ENCODE results near the gene MYLK3.
A peak's percentile ranks its signal among the peaks of the same experiment; 100 is the strongest.
"Not testable (repeated sequence)": the region's sequence is repeated elsewhere in the genome, so short reads cannot be mapped to it uniquely, and the experiment has no call there.

Gene MYLK3

GRCh38 chr16:46747777-46748651 is at the start of gene MYLK3:
TSS of gene MYLK3 (minus strand) at chr16:46748344. CDS start at chr16:46748193, 151 bp downstream.
- DNase-seq, result no peak

DNA sequence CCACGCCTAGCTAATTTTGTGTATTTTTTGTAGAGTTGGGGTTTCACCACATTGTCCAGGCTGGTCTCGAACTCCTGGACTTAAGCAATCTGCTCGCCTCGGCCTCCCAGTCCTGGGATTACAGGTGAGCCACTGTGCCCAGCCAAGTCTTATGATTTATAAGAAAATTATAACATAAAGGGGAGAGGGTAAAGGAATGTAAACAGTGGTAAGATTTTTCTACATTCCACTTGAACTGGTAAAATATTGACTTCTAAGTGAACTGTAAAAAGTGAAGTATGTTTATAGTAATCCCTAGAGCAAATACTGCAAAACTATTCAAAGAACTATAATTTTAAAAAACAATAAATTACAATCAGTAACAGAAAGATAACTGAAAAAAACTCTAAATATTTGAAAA is 49.4 kb upstream of the MYLK3 start:
- DNase-seq, result no peak

DNA sequence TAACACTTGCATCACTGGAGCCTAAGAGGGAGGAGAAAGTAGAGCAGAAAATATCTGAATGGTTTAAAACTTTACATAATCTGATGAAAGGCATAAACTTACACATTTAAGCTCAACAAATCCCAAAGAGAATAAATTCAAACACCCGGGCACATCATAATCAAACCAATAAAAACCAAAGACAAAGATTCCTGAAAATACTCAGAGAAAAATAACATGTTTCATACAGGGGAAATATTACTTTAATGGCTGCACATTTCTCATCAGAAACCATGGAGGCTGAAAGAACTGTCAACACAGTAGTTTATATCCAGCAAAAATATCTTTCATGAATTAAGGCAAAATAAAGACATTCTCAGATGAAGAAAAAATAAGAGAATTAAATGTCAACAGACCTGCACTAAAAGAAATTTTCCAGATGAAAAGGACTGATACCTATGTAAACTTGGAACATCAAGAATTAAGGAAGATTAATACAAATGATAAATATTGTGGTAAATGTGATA is 48.7 kb upstream of the MYLK3 start:
- no peak for DNase-seq

GRCh38 chr16:46793841-46794240 is 45.7 kb upstream of the MYLK3 start:
- DNase-seq, result no peak

DNA sequence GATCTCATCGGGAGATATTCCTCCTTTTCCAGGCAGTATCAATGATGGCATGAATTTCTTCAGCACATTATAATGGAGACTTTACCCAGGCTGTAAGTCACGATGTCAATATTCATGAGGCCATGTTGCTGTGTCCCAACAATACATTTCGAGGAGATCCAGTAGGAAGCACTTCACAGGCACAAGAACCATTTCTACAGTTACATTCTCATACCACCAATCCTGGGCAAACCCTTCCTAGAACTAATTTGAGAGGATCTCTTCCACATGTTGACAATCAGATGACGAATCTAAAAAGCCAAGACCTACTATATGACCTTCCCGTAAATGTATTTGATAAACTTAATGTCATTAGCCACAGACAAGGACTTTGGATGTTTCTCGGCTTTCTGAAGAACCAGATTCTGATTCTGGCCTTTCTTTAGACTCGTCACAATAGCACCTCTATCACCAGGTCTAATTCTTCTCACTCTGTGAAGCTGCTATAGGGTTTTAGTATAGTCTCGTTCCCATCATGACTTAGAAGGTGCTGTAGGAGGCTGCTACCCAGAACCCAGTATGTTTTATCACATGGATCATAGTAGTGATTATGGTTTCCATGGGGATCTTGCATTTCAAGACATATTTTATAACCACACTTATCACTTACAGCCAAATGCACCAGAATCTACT is 42.6 kb upstream of the MYLK3 start:
- no peak for DNase-seq

DNA sequence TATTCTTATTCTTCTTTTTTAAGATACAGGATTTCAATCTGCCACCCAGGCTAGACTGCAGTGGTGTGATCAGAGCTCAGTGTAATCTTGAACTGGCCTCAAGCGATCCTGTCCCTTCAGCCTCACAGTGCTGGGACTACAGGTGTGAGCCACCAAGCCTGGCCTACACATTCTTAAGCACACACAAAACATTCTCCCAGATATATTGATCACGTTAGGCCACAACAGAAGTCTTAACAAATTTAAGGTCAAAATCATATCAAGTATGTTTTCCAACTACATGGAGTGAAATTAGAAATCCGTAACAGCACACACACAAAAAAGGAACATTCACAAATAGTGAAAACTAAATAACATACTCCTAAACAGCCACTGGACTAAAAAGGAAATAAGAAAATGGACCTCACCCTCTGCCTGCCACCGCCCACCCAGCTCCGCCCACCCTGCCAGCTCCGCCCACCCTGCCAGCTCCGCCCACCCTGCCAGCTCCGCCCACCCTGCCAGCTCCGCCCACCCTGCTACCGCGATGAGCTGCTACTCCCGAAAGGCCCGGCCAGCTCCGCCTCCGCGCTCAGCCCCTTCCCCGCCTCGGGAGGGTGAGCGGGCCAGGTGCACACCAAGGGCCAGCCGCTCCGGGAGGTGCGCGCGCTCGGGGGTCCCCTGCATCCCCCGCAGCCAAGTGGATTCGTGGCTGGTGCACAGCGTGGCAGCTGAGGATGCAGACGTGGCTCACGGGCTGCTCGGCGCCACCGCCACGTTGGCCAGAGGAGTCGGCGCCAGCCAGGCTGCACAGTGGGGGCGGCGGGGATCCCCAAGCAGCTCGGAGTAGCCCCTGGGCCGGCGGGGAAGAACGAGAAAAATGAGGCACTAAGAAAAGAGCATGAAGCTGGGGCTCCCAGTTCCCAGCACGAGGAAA is 41.6 kb upstream of the MYLK3 start:
- peak; percentile 82 for DNase-seq

DNA sequence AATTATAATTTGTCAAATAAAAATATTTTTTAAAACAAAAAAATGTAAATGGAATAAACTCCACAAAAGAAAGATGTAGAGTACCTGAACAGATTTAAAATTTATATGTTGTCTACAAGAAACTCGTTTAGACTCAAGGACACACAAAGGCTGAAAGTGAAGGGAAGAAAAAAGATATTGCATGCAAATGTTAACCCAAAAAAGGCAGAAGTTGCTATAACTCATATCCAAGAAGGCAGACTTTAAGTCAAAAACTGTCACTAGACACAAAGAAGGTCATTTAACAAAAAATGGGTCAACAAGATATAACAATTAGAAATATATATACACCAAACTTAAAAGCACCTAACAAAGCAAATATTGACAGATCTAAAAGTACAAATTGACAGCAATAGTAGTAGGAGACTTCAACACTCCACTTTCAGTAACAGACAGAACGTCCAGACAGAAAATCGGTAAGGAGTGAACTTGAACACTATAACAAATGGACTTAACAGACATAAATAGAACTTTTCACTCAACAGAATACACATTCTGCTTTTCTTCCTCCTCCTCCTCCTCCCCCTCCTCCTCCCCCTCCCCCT is 40.8 kb upstream of the MYLK3 start:
- no peak for DNase-seq

- DNase-seq, result no peak
Observed at GRCh38 chr16:46787909-46788308, 39.8 kb upstream of the MYLK3 start.

- DNase-seq, result no peak
Observed at GRCh38 chr16:46785076-46785845, 37.1 kb upstream of the MYLK3 start.

GRCh38 chr16:46784569-46784968 is 36.4 kb upstream of the MYLK3 start:
- DNase-seq, result not testable (repeated sequence)

DNA sequence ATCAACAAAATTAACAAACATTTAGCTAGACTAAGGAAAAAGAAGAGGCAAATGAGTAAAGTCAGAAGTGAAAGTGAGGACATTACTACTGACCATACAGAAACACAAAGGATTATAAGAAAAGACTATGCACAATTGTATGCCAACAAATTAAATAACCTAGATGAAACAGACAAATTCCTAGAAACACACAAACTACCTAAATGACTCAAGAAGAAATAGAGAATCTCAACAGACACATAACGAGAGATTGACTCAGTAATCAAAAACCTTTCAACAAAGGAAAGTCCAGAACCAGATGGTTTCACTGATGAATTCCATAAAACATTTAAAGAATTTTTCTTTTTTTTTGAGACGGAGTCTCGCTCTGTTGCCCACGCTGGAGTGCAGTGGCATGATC is 35.7 kb upstream of the MYLK3 start:
- DNase-seq, result no peak

DNA sequence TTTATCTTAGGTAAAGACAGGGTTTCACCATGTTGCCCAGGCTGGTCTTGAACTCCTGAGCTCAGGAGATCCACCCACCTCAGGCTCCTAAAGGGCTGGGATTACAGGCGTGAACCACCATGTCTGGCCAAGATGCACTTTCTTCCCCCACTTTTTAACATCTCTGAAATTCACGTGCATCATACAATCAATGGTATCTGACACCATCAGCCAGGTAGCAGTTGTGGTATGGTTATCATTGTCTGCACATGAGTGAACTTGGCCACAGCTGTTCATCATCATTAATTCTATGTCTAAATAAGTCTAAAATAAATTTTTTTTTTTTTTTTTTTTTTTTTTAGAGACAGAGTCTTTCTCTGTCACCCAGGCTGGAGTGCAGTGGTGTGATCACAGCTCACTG is 34.2 kb upstream of the MYLK3 start:
- no peak for DNase-seq

DNA sequence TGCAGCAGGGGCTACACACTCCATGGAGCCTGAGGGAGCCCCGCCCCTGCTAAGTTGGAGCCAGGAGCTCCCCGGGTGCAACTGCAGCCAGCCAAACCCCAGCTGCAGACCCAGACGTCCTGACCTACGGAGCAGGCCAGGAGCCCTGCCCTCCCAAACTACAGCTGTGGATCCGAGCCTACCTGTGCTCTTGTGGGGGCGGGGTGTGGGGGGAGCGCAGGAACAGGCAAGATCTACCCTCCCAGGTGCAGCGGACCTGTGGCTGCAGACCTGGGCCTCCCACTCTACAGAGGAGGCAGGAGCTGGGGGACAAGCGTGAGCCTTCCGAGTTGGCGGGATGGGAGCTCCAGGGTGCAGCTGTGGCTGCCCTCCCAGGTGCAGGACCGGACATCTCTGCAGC is 29.7 kb upstream of the MYLK3 start:
- DNase-seq, result no peak

GRCh38 chr16:46775214-46775613 is 27.1 kb upstream of the MYLK3 start:
- DNase-seq, result no peak

DNA sequence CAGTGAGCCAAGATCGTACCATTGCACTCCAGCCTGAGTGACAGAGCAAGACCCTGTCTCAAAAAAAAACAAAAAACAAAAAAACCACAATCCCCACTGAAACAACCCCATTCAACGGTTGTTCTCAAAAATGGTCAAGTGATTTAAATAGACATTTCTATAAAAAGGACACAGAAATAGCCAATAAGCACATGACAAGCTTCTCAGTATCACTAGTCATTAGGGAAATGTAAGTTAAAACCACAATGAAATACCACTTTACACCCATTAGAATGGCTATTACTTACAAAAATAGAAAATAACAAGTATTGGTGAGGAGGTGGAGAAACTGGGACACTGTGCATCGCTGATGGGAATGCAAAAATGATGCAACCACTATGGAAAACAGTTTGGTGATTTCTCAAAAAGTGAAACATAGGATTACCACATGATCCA is 26.6 kb upstream of the MYLK3 start:
- DNase-seq, result no peak

DNA sequence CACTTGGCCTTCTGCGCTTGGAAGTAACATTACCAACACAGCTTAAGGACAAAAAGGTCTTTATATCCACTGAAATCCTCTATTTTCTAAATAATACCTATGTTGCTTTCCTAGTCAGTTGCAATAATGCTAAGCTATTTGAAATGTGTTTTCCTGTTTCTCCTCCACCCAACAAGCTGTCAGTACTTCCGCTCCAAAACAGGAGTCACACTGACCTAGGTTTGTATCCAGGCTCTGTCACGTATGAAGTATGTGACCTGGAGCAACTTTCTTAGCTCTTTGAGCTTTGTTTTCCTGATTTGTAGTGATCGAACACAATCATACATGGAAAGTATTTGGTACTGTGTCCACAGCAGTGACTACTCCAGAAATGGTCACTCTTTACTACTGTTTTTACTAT is 24.3 kb upstream of the MYLK3 start:
- no peak for DNase-seq

DNA sequence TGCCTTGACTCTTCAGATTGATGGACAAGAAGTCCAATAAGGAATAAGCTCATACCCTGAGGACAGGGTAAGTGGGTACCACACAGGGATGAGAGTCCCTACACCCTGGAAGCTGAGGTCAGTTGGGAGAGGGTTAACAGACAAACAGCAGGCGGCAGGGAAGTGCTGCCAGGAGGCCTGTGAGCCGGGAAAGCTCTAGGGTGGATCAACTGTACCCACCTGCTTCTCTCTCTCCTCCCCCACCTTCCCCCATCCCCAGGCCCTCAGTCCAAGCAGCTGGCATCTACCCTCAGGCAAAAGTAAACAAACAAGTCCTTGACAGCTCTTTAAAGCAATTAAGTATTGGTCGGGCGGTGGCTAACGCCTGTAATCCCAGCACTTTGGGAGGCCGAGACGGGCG is 20.7 kb upstream of the MYLK3 start:
- no peak for DNase-seq

DNA sequence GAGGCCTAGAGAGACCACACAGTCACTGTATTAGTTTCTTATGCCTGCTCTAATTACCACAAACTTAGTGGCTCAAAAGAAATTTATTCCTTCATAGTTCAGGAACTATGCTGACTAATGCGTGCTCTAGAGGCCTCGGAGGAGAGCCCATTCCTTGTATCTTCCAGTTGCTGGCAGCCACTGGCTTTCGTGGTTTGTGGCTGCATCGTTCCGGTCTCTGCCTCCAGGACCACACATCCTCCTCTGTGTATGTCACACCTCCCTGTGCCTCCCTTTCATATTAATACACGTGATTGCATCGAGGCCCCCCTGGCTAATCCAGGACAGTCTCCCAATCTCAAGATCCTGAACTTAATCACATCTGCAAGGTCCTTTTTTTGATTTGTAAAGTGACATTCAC is 16.9 kb upstream of the MYLK3 start:
- DNase-seq, result no peak

- DNase-seq, result no peak
Observed at GRCh38 chr16:46763147-46763546, 15.0 kb upstream of the MYLK3 start.

- no peak for DNase-seq
Observed at GRCh38 chr16:46762583-46762982, 14.4 kb upstream of the MYLK3 start.

GRCh38 chr16:46759309-46759708 is 11.2 kb upstream of the MYLK3 start:
- no peak for DNase-seq
